Ishikawa (cell line): ENCODE data around the gene RPE65.

Source experiments
- CEBPB ChIP-seq: IDR thresholded peaks from 2 replicates; pipeline ENCODE4 v1.6.1; 2012
- CREB1 ChIP-seq: IDR thresholded peaks from 2 replicates; pipeline ENCODE4 v1.6.1; 2012; ENCODE audit warnings: low read depth
- EGR1 ChIP-seq: IDR thresholded peaks from 2 replicates; pipeline ENCODE4 v1.6.1; 2012
- EP300 ChIP-seq: IDR thresholded peaks from 2 replicates; pipeline ENCODE4 v1.6.1; 2012; ENCODE audit warnings: borderline replicate concordance
- FOXM1 ChIP-seq: IDR thresholded peaks from 2 replicates; pipeline ENCODE4 v1.6.1; 2012; ENCODE audit warnings: low read depth, borderline replicate concordance
- MAX ChIP-seq: IDR thresholded peaks from 2 replicates; pipeline ENCODE4 v1.6.1; 2012
- NFIC ChIP-seq: IDR thresholded peaks from 2 replicates; pipeline ENCODE4 v1.6.1; 2012
- RAD21 ChIP-seq: IDR thresholded peaks from 2 replicates; pipeline ENCODE4 v1.6.1; 2012; ENCODE audit warnings: low read depth
- REST ChIP-seq: IDR thresholded peaks from 2 replicates; pipeline ENCODE4 v1.6.1; 2012; ENCODE audit warnings: low read depth, mild to moderate bottlenecking
- TAF1 ChIP-seq: IDR thresholded peaks from 2 replicates; pipeline ENCODE4 v1.6.1; 2012; ENCODE audit warnings: low read depth, mild to moderate bottlenecking
- TCF12 ChIP-seq: IDR thresholded peaks from 2 replicates; pipeline ENCODE4 v1.6.1; 2012; ENCODE audit warnings: low read depth
- TEAD4 ChIP-seq: IDR thresholded peaks from 2 replicates; pipeline ENCODE4 v1.6.1; 2012
- USF1 ChIP-seq: IDR thresholded peaks from 2 replicates; pipeline ENCODE4 v1.6.1; 2012
- YY1 ChIP-seq: IDR thresholded peaks from 2 replicates; pipeline ENCODE4 v1.6.1; 2012; ENCODE audit warnings: low read depth
- ZBTB7A ChIP-seq: IDR thresholded peaks from 2 replicates; pipeline ENCODE4 v1.6.1; 2012; ENCODE audit warnings: low read depth

RPE65 gene

GRCh38 chr1:68479501-68479900, 29.7 kb upstream of the RPE65 start:
- TF ChIP-seq YY1 (no peak), CEBPB (no peak), FOXM1 (no peak), TEAD4 (no peak), NFIC (no peak), TCF12 (no peak), MAX (no peak), REST (no peak), EGR1 (no peak), TAF1 (no peak), USF1 (no peak), EP300 (no peak), RAD21 (no peak), ZBTB7A (no peak)

GRCh38 chr1:68478662-68479061, 28.9 kb upstream of the RPE65 start:
- TF ChIP-seq RAD21 (no peak), FOXM1 (no peak), EP300 (no peak), NFIC (no peak), CREB1 (no peak), TEAD4 (no peak), EGR1 (no peak), ZBTB7A (no peak), USF1 (no peak), YY1 (no peak), MAX (no peak), REST (no peak), TCF12 (no peak), TAF1 (no peak), CEBPB (no peak)

- TF ChIP-seq USF1 (no peak), FOXM1 (no peak), TEAD4 (no peak), CREB1 (no peak), YY1 (no peak), CEBPB (no peak), EP300 (no peak), TAF1 (no peak), ZBTB7A (no peak), TCF12 (no peak), EGR1 (no peak), REST (no peak), MAX (no peak), RAD21 (no peak), NFIC (no peak)
These were observed 23.3 kb upstream of the RPE65 start for GRCh38 chr1:68473060-68473459.

- peak; percentile 53 for TF ChIP-seq RAD21
- TF ChIP-seq FOXM1 = no peak
These were observed 20.7 kb upstream of the RPE65 start for GRCh38 chr1:68470388-68470970.
